ENCODE results near the gene PSMD8. TPM values are rescaled to one million over a fixed set of nuclear protein-coding genes. Genes with fewer than 3 reads are reported as not detected.

The PSMD8 gene
- total RNA-seq, 4 donors from 2014 or later: 28.1 to 171 (median 78.5) TPM

GRCh38 chr19:38412961-38413360, 38.6 kb downstream of the PSMD8 start:
- TF ChIP-seq POLR2AphosphoS5 (IDR thresholded peaks at IDR 0.05): no peak
- no peak for TF ChIP-seq EP300 (IDR thresholded peaks at IDR 0.05; ENCODE audit: low read depth)
- no peak for TF ChIP-seq CTCF (IDR thresholded peaks at IDR 0.05)
- TF ChIP-seq POLR2A (IDR thresholded peaks at IDR 0.05): no peak
- Histone ChIP-seq H3K4me3 (no peak overlapping the region), H3K27me3 (peaks cover 7% of the 10 kb centered on the region), H3K36me3 (no peaks in the 10 kb centered on the region), H3K27ac (no peak overlapping the region), H3K9me3 (no peaks in the 10 kb centered on the region), H3K4me1 (peaks cover 1 to 5% (median 3%) of the 10 kb centered on the region in 4 donors)
- no peak for DNase-seq
- in situ Hi-C loops (cut with MboI; ENCODE audit: low pct_ligation_motif_present in 1 of 4, low pct_unique_long_range_greater_than_20kb in 1 of 4, low sequenced_read_pairs in 3 of 4): loop anchor here (10.0 to 25.0 kb wide), 4 partner anchors 112 to 549 kb away; partner anchors contain the start of genes MRPS12 (in 2 of the 4), SARS2 (in 2 of the 4), EIF3K (in 1 of the 4) and MAP4K1 (in 1 of the 4)
- intact Hi-C loops (cut with DNase I; ENCODE audit: low total_unique reads): no loop called here
- 74% methylated on average over 11 of the region's 11 CpGs; no CpG with 5 or more reads in 1 of the 2 donors for WGBS, 2 donors (ENCODE audit: low coverage in 1 of 2)

- no peak overlapping the region for H3K27ac ChIP-seq
- no peak for TF ChIP-seq POLR2AphosphoS5 (IDR thresholded peaks at IDR 0.05)
- TF ChIP-seq CTCF (IDR thresholded peaks at IDR 0.05): no peak
- no peak for TF ChIP-seq EP300 (IDR thresholded peaks at IDR 0.05; ENCODE audit: low read depth)
- TF ChIP-seq POLR2A (IDR thresholded peaks at IDR 0.05): no peak
- intact Hi-C loops (cut with DNase I; ENCODE audit: low total_unique reads): no loop called here
Observed at GRCh38 chr19:38413416-38413815, 39.0 kb downstream of the PSMD8 start.

GRCh38 chr19:38417146-38417543, 42.8 kb downstream of the PSMD8 start:
- Histone ChIP-seq H3K4me1 (peaks cover 4 to 10% (median 8%) of the 10 kb centered on the region in 4 donors), H3K27me3 (peaks cover 20% of the 10 kb centered on the region), H3K4me3 (no peak overlapping the region), H3K27ac (no peak overlapping the region), H3K9me3 (no peaks in the 10 kb centered on the region), H3K36me3 (no peaks in the 10 kb centered on the region)
- in situ Hi-C loops (cut with MboI; ENCODE audit: low pct_ligation_motif_present in 1 of 4, low pct_unique_long_range_greater_than_20kb in 1 of 4, low sequenced_read_pairs in 3 of 4): loop anchor here (10.0 to 25.0 kb wide), 4 partner anchors 108 to 545 kb away; partner anchors contain the start of genes MRPS12 (in 2 of the 4), SARS2 (in 2 of the 4), EIF3K (in 1 of the 4) and MAP4K1 (in 1 of the 4)
- WGBS, 2 donors (ENCODE audit: low coverage in 1 of 2): 81 to 88% methylated on average over 3 to 8 of the region's 8 CpGs
- intact Hi-C loops (cut with DNase I; ENCODE audit: low total_unique reads): no loop called here
- no peak for DNase-seq
- TF ChIP-seq EP300 (IDR thresholded peaks at IDR 0.05; ENCODE audit: low read depth) (no peak), POLR2AphosphoS5 (IDR thresholded peaks at IDR 0.05) (no peak), POLR2A (IDR thresholded peaks at IDR 0.05) (no peak), CTCF (IDR thresholded peaks at IDR 0.05) (no peak)

More at GRCh38 chr19:38413416-38413815, 39.0 kb downstream of the PSMD8 start:
- H3K4me1 ChIP-seq: peaks cover 4 to 10% (median 7%) of the 10 kb centered on the region in 4 donors
- H3K4me3 ChIP-seq: no peak overlapping the region
- no peak for DNase-seq
- 89% methylated on average over 6 of the region's 6 CpGs; no CpG with 5 or more reads in 1 of the 2 donors for WGBS, 2 donors (ENCODE audit: low coverage in 1 of 2)
- H3K36me3 ChIP-seq: no peaks in the 10 kb centered on the region
- no peaks in the 10 kb centered on the region for H3K9me3 ChIP-seq
- in situ Hi-C loops (cut with MboI; ENCODE audit: low pct_ligation_motif_present in 1 of 4, low pct_unique_long_range_greater_than_20kb in 1 of 4, low sequenced_read_pairs in 3 of 4): loop anchor here (10.0 to 25.0 kb wide), 4 partner anchors 111 to 549 kb away; partner anchors contain the start of genes MRPS12 (in 2 of the 4), SARS2 (in 2 of the 4), EIF3K (in 1 of the 4) and MAP4K1 (in 1 of the 4)
- H3K27me3 ChIP-seq: peaks cover 12% of the 10 kb centered on the region

GRCh38 chr19:38417544-38418506, 43.5 kb downstream of the PSMD8 start:
- Histone ChIP-seq H3K9me3 (no peaks in the 10 kb centered on the region), H3K36me3 (no peaks in the 10 kb centered on the region), H3K27me3 (peaks cover 21% of the 10 kb centered on the region), H3K4me3 (peak overlapping the region in 3 of 4 donors; percentile 10 to 40 (median 20)), H3K27ac (no peak overlapping the region), H3K4me1 (peaks cover 4 to 10% (median 8%) of the 10 kb centered on the region in 4 donors)
- intact Hi-C loops (cut with DNase I; ENCODE audit: low total_unique reads) (no loop called here), in situ Hi-C loops (cut with MboI; ENCODE audit: low pct_ligation_motif_present in 1 of 4, low pct_unique_long_range_greater_than_20kb in 1 of 4, low sequenced_read_pairs in 3 of 4) (loop anchor here (10.0 to 25.0 kb wide), 4 partner anchors 107 to 544 kb away; partner anchors contain the start of genes MRPS12 (in 2 of the 4), SARS2 (in 2 of the 4), EIF3K (in 1 of the 4) and MAP4K1 (in 1 of the 4))
- peak; percentile 75 for DNase-seq
- no peak for TF ChIP-seq POLR2AphosphoS5 (IDR thresholded peaks at IDR 0.05)
- no peak for TF ChIP-seq EP300 (IDR thresholded peaks at IDR 0.05; ENCODE audit: low read depth)
- TF ChIP-seq POLR2A (IDR thresholded peaks at IDR 0.05): no peak
- peak in 1 of 5 experiments; percentile 7 for TF ChIP-seq CTCF (IDR thresholded peaks at IDR 0.05)
- WGBS, 2 donors (ENCODE audit: low coverage in 1 of 2): 8 to 30% methylated on average over 2 to 47 of the region's 49 CpGs

Data from transverse colon (tissue), 4 donors.